HG02763 (cell line): ENCODE results near the gene BEND3.

Experiments used
- ATAC-seq: cut with Tn5 transposase; IDR thresholded peaks from one replicate; pipeline ENCODE4 v1.9.1; 2021; ENCODE audit warnings: mild to moderate bottlenecking, moderate library complexity; ENCODE audit not compliant: unreplicated experiment

The BEND3 gene

DNA sequence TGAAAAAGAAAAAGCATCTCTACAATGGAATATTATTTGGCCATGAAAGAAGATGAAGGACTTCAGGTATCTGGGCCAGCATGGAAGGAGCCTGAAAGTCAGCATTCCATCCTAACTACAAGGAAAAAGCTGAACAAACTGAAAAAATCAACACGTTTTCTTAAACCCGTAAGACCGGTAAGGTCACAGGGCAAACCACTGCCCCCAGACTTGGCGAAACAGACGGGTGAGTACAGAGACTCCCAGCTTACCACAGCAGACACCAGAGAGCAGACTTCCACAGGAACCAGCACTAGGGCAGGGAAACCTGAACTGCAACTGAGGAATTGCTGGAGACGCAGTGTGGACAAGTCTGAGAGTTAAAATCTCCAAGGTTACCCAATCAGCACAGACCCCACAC, 31.4 kb downstream of the BEND3 start:
- ATAC-seq = no peak

DNA sequence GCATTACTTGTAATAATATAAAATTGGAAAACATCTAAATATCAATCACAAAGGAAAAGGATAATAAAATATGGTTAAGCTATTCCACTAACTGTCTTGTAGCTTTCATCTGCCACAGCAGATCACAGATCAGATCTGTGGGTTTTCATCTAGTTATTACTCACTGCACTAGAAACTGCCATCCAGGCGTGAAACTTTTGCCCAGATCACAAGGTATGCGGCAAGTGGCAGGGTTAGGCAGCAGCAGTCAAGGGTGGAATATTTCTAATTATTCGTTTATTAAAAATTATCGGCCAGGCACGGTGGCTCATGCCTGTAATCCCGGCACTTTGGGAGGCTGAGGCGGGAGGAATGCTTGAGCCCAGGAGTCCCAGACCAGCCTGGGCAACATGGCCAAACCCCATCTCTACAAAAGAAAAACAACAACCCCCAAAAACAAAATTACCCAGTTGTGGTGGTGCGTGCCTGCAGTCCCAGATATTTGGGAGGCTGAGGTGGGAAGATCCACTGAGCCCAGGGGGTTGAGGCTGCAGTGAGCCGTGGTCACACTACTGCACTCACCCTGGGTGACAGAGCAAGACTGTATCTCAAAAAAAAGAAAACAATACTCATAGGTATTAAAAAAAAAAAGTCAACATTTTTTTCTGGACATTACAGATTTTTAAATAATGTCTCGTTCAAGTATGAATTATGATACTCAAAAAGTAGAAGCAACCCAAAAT, 32.1 kb downstream of the BEND3 start:
- ATAC-seq = peak; percentile 57

DNA sequence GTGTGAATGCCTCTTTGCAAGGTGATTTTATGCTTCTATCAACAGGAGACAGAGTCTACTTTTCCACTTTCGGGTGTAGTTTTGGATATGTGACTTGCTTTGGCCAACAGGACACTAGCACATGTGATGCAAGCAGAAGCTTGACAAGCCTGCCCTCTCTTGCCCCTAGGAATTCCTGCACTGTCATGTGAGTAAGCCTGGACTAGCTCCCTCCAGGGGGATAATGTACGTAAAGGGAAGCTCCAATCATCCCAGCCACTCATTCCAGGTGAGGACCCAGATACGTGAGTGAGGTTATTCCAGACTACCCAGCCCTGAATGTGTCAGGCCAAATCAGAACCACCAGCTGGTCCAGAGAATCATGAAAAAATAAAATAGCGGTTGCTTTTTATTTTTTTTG, 33.3 kb downstream of the BEND3 start:
- no peak for ATAC-seq

DNA sequence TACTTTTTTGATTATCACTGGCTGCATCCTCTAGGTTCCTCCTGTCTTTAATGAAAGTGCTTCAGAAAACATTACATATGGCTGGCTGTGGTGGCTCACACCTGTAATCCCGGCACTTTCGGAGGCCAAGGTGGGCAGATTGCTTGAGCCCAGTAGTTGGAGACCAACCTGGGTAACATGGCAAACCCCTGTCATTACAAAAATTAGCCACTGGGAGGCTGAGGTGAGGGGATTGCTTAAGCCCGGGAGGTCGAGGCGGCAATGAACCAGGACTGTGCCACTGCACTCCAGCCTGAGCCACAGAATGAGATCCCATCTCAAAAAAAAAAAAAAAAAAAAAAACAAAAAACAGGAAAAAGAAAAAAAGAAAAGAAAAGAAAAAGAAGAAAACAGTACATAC, 35.3 kb downstream of the BEND3 start:
- ATAC-seq = no peak

DNA sequence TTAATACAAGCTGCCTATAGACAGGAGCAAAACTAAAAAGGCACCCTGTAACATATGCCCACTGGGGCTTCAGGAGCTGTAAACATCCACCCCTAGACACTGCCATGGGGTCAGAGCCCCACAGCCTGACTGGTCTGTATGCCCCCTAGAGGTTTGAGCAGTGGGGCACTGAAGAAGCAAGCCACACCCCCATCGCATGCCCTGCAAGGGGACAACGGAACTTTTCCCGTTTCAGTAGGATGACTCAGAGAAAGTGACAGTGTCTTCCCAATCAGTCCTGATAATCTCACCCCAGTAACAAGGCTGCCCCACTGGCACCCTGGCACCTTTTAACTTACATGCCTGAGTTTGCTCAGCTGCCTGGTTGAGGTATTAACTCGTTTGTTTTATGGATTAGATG, 35.9 kb downstream of the BEND3 start:
- no peak for ATAC-seq

DNA sequence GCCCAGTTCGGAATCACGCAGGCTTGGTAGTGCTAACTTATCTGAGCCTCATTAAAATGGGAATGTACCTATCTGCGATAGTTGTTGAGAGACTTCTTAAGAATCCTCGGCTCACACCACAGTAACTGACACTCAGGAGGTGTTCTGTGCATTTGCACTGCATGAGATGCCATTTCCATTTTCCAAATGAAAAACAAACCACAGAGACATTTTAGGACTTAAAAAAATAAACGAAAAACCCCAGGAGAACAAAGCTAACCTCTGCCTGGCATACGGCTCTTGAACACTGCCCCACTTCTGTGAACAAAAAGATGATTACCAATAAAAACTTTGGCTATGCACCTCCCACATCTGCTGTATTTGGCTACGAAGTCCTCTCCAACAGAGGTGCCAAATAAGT, 37.6 kb downstream of the BEND3 start:
- ATAC-seq = no peak

DNA sequence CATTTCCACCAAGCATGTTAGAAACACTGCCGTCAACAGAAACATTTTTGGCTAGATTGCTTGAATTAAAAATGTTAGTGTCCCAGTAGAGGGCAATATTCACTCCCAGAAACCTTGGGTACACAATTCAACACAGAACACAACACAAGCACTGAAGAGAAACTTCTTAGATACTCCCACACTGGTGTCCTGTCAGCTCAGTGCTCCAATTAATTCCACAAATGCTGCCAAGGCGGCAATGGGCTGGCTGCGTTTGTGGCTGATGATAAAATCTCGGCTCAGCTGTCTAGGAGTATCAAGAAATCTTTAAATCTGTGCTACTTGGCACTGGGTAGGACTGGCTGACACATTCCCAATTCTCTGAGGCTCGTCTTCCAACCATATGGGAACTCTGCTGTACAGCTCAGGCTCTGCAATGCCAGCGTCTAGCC, 39.3 kb downstream of the BEND3 start:
- no peak for ATAC-seq

DNA sequence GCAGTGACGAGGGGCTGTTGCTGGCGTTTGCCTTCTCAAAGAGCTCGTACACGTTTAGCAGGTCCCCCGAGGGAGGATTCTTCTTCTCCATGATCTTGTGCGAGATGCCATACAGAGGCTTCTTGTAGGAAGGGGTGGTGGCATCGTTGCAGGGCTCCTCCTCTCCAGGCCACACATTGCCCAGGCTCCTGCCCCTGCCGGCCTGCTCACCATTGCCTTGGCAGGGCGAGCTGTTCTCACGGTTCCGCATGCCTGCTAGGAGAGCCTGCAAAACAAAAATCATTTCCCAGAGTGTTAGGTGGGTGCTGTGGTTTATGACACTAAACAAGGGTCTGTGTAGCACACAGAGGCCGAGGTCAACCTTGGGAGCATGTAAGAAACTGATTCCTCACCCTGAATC, 44.6 kb downstream of the BEND3 start:
- no peak for ATAC-seq

DNA sequence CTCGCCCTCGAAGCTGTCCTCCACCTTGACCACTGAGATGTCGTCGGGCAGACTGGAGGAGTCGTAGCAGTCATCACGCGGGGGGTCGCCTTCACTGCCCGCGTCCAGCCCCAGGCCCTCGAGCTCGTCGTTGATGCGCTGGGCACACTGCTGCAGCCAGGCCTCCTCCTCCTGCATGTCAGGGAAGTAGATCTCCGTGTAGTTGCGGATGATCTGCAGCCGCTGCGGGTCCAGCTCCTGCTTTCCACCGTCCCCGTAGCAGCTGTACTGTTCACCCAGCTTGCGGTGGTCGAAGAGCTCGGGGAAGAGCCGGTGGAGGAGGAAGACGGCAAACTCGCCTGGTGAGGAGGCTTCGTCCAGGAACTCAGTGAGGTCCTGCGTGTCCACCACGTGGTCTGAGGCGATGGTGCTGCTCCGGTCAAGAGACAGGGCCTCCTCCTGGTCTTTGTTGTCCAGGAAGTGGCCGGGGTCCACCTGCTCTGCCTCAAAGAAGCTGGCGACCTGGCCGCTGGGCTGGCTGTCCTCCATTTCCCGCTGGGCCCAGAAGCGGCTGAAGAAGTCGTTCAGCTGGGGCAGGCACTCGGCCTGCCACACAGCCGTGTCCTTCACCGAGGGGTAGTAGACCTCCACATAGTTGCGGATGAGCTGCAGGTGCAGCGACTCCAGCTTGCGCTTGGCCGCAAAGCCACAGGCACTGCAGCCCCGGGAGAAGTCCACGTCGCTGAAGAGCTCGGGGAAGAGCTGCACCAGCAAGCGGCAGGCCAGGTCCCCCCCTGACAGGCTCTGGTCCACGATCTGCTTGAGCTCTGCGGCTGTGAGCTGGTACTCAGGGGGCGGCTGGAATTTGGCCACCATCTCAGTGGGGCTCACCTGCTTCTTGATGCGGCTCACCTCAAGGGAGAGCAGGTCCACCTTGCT, 45.4 kb downstream of the BEND3 start:
- no peak for ATAC-seq

DNA sequence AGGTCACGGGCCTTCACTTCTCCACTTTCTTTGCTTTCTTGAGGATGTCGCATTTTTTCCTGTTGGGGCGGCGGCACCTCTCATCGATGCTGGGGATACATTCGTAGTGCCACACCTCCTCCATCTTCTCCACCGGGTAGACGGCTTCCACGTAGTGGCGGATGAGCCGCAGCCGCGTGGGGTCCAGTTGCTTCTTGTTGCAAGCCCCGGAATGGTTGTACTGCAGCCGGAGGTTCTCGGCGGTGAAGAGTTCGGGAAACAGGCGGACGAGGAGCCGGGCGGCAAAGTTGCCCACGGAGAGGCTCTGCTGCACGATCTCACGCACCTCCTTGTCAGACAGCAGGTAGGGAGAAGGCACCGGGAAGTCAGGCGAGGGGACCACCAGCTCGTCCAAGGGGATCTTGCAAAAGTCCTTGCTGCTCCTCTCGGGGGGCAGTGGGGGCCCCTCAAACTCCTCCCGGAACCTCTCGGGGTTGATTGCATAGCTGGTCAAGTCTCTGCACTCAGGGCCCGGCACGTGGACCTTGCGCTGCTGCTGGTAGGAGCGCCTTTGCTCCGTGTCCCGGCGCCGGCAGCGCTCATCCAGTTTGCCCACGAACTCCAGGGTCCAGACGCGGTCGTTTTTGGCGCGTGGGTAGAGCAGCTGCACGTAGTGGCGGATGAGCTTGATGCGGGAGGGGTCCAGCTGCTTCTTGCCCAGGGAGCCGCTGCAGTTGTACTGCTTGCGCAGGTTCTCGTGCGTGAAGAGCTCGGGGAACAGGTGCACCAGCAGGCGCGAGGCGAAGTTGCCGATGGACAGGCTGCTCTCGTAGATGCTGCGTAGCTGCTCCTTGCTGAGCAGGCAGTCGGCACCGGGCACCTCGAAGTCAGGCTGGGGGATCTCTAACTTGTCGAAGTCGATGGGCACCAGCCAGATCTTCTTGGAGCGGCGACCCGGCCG, 46.4 kb downstream of the BEND3 start:
- ATAC-seq = no peak

DNA sequence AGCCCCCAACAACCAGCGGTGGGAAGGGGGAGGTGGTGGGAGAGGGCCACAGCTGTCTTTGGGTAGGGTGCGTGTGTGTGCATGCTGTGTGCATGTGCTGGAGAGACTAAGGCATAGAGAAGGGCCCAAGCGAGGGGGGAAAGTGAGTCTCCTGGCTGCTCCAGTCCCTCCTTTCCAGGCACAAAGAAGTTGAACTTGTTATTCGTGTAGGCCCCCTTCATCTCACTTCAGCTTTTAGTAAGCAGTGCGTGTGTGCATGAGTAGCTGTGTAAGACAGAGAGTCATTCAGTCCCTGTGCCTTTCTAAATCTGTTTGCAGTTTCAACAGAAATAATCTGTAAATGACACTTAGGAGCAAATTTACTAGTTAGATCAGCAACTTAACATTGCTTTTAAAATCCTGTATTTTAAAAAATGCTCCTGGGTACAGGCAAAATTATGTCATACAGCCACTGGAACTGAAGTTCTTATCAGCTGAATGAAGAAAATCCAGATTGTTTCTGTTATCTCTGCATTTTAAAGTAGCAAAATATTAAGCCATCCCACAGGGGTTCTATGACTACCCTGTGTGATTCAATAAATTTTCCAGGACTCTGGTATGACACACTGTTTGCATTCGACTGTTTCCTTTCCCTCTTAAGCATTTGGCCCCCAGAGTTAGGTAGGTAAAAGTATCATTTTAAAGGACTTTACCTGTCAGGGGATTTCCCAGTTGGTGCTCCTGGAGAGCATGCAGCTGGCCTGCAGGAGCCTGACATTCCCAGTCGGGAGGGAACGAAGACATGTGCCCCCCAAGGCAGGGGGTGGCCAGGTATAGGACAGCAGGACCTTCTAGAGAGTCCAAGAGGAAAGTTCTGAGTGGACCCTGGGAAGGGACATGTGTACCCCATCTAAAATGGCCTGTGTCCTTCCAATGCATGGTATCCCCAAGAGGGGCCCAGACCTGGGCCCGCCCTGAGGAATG, 48.3 kb downstream of the BEND3 start:
- ATAC-seq = no peak

DNA sequence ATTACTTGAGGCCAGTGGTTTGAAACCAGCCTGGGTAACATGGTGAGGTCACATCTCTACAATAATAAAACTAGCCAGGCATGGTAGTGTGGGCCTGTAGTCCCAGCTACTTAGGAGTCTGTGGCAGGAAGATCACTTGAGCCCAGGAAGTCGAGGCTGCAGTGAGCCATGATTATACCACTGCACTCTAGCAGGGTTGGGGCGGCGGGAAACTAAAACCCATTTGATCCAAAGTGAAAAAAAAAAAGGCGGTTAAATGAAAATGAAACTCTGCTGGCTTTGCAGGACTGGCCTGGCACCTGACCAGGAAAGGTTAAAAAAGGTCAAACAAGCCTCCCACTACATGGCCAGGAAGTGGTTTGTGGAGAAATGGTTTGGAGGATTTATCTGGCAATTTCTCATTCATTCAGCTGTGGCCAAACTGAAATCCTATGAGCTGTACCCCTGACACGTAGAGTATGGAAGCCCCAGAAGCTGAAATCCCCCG, 50.7 kb downstream of the BEND3 start:
- ATAC-seq = no peak

DNA sequence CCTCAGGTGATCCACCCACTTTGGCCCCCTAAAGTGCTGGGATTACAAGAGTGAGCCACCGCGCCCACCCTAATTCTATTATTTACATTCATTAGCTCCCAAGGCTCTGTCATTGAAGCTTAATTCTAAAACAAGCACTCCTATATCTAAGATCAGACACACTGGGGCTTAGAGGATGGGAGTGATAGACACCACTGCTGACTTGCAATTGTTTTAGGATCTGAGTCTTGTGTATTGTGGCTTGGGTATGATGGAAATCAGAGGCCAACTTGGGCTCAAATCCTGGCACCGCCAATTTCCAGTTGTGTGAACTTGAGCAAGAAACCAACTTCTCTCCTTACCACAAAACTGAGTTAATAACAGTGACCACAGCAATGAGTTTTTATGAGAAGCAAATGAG, 52.6 kb downstream of the BEND3 start:
- no peak for ATAC-seq

DNA sequence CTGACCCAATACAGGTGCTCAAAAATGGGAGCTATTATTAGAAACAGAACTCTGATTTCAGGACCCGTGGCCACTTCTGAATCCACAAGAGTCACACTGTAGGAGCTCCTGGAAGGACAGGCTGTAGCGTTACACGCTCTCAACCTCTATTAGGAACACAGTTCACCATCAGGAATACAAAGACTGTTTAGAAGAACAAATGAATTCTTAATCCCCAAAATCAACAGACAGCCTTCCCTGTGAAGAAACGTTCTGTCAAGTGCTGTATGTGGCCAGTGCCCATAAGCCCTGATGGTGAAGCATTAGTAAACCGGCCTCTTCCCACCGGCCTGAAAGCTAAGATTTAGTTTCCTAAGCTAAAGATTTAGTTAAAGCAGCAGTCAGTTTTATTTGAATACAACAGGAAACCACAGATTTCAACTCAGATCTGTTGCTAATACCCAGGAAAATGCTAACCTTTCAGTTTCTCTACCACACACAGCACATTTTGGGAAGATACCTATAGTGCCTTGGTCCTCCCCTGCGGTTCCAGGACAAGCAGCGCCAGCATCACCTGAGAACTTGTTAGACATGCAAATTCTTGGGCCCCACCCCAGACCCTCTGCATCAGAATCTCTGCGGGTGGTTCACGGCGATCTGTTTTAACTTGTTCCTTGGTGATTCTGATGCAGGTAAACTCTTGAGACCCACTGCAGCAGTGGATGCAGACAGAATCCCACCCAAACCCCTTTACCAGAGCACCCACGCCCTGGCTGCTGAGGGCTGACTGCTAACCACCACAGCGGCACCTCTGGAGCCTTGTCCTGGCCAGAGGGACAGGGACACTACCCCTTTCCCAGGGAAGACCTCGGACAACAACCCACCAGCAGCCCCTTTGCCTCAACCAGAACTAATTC, 53.9 kb downstream of the BEND3 start:
- peak; percentile 60 for ATAC-seq

DNA sequence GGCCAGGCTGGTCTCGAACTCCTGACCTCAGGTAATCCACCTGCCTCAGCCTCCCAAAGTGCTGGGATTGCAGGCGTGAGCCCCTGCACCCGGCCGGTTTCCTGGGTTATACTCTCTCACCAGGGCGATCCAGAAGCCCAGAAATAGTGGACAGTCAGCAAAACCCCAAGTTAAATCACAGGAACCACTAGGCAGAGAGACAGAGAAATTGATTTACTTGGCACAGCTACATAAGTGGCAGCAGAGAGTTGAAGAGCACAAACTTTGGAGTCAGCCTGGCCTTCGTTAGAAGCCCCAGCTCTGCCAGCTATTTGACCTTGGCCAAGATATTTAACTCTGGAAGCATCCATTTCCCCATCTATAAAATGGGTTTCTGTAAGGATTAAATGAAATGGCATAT, 54.6 kb downstream of the BEND3 start:
- no peak for ATAC-seq

DNA sequence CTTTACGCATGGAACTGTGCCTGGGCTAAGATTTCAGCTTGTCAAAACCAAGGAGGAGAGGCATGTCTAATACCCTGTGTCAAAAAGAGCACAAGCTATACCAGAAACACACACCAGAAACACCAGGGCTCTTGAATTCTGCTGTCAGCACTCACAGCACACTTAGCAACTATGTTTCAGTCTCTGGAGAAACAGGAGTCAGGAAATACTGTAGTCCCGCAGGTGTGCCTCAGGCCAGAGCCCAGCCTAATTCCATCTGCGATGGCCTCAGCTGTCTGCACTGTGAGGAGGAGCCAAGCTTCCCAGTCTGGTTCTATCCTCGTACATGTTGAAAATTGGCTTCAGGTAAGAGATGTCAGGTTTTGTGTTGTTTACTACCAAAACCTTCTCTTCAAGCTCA, 55.7 kb downstream of the BEND3 start:
- ATAC-seq = no peak

DNA sequence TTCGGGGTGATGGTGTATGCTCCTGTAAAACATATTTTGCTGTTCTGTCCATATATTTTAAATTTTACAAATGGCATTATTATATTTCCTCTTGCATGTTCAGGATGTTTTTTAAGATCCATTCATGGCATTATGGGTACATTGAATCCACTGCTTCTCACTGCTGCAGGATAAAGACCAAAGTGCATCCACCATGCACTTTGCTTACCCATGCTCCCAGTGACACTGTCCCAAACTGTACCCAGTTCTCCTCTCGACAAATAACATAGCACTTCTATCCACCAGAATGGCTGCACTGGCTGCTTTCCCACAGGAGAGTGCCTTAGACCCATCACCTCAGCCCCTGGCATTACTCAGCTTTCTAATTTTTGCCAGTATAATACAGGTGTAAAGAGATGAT, 57.6 kb downstream of the BEND3 start:
- ATAC-seq = no peak

DNA sequence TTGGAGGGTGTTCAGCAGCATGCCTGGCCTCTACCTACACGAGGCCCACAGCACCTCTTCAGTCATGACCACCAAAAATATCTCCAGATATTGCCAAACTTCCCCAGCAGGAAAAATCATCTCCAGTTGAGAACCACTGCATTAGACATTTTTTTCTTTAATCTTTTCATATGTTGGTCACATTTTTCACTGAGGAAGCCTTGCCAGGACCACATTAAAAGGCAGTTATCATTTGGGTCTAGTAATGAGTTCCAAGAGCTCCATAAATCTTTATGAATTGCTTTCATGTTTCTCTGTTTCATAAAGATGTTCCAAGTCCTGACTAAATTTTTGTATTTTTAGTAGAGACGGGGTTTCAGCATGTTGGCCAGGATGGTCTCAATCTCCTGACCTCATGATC, 58.5 kb downstream of the BEND3 start:
- ATAC-seq = no peak

DNA sequence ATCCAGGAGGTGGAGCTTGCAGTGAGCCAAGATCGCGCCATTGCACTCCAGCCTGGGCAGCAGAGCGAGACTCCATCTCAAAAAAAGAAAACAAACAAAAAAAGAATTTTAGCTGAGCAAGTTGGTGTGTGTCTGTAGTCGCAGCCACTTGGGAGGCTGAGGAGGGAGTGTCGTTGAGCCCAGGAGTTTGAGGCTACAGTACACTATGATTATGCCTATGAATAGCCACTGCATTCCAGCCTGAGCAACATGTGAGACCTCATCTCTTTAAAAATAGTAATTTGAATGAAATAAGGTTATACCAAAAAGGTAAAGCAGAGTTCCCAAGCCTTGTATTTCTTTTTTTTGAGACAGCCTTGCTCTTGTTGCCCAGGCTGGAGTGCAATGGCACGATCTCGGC, 67.5 kb downstream of the BEND3 start:
- ATAC-seq = no peak
